HEK293 (cell line): ENCODE results near the gene DNAJB4.
"Not testable (repeated sequence)": the region's sequence is repeated elsewhere in the genome, so short reads cannot be mapped to it uniquely, and the experiment has no call there.

Source experiments
- CTCF ChIA-PET: fragments of 350-600 bp; formaldehyde crosslinking; extraction: SDS; loops from one replicate; lab custom pipeline; 2021; ENCODE audit warnings: antibody characterized with exemption; lab: Yijun Ruan, JAX
- POLR2A ChIA-PET: fragments of 300-600 bp; formaldehyde crosslinking; extraction: SDS; loops from one replicate; lab custom pipeline; 2020; ENCODE audit warnings: antibody characterized with exemption, inconsistent platforms; lab: Yijun Ruan, JAX
- H3K27ac ChIP-seq: fragments of 200-500 bp; sonication (Bioruptor generic); 2 replicates; pipeline ENCODE4 v1.5.1; 2014; ENCODE audit warnings: low read depth, low read length, control low read depth, inconsistent platforms; ENCODE audit errors: extremely low read depth
- H3K36me3 ChIP-seq, 2 experiments: fragments of 200-500 bp in 1 of 2; sonication (Bioruptor generic) in 1 of 2; 1 replicate in 1 of 2; 2 replicates in 1 of 2; pipeline ENCODE4 v1.5.1; 2014 to 2017; ENCODE audit warnings: inconsistent platforms in 2 of 2, low read length in 2 of 2; ENCODE audit not compliant: control insufficient read depth in 2 of 2, insufficient read depth in 1 of 2
- H3K4me1 ChIP-seq: fragments of 200-500 bp; sonication (Bioruptor generic); 2 replicates; pipeline ENCODE4 v1.5.1; 2014; ENCODE audit warnings: mild to moderate bottlenecking, low read length, inconsistent platforms; ENCODE audit not compliant: control insufficient read depth, insufficient read depth
- H3K4me3 ChIP-seq: 2 replicates; pipeline ENCODE4 v1.5.1; 2011; ENCODE audit warnings: low read depth, mild to moderate bottlenecking, control low read depth, low read length, moderate library complexity
- H3K9me3 ChIP-seq: fragments of 200-500 bp; sonication (Bioruptor generic); 2 replicates; pipeline ENCODE4 v1.5.1; 2014; ENCODE audit warnings: low read depth, low read length, inconsistent platforms; ENCODE audit not compliant: control insufficient read depth, insufficient read depth
- GFI1B ChIP-seq: fragments of 450-650 bp; formaldehyde crosslinking; IDR thresholded peaks from 2 replicates; pipeline ENCODE4 v1.5.1; 2016; ENCODE audit warnings: missing biosample characterization, missing genetic modification characterization
- ZNF501 ChIP-seq: fragments of 450-650 bp; formaldehyde crosslinking; IDR thresholded peaks from 2 replicates; pipeline ENCODE4 v1.5.1; 2016; ENCODE audit warnings: missing biosample characterization, missing genetic modification characterization

DNAJB4 gene

GRCh38 chr1:78061825-78062523 is 57.2 kb downstream of the DNAJB4 start:
- TF ChIP-seq ZNF501, result no peak
- TF ChIP-seq GFI1B (tag by site-specific recombination), result 0 out of 2 replicates have a peak, but pooled peaks have one; percentile 5
- TF ChIP-seq, all 188 proteins: peak for 1
- ChIA-PET POLR2A (no interaction called here), CTCF (interaction anchor here (0.6 kb wide), 1 partner anchor 86 kb away, joined by 6 read pairs; no protein-coding TSS in a partner anchor)
- Histone ChIP-seq H3K36me3 (no peaks in the 10 kb centered on the region), H3K27ac (no peak overlapping the region), H3K4me1 (no peaks in the 10 kb centered on the region), H3K9me3 (no peaks in the 10 kb centered on the region), H3K4me3 (no peak overlapping the region)

GRCh38 chr1:78064886-78065285 is 60.1 kb downstream of the DNAJB4 start:
- POLR2A ChIA-PET, CTCF ChIA-PET, H3K9me3 ChIP-seq, H3K4me3 ChIP-seq, H3K36me3 ChIP-seq, H3K4me1 ChIP-seq, H3K27ac ChIP-seq: not testable (repeated sequence)
